ENCODE measurements around the gene PCGF2. TPM values are rescaled to one million over a fixed set of nuclear protein-coding genes. Genes with fewer than 3 reads are reported as not detected.

PCGF2 gene
- total RNA-seq, 2 donors from 2014 or later = 14.1 to 28.4 TPM

- H3K27me3 ChIP-seq (replicated peaks; ENCODE audit: insufficient read depth) = no peaks in the 10 kb centered on the region
- H3K36me3 ChIP-seq = peaks cover 64% of the 10 kb centered on the region
- H3K9me3 ChIP-seq = no peaks in the 10 kb centered on the region
- peaks cover 1 to 2% of the 10 kb centered on the region in 2 donors for H3K4me1 ChIP-seq (ENCODE audit: control insufficient read depth in 1 of 2, low read depth in 2 of 2)
- DNase-seq (ENCODE audit: low spot score) (no peak), ATAC-seq (ENCODE audit: insufficient number of reproducible peaks, low FRiP score, low read depth) (no peak)
- TF ChIP-seq CTCF (IDR thresholded peaks at IDR 0.05) = no peak
- no peak overlapping the region for H3K27ac ChIP-seq
- H3K4me3 ChIP-seq = no peak overlapping the region
These were observed 28.7 kb downstream of the PCGF2 start for GRCh38 chr17:38719289-38719942.

GRCh38 chr17:38717139-38717745, 30.9 kb downstream of the PCGF2 start:
- Histone ChIP-seq H3K4me3 (no peak overlapping the region), H3K36me3 (peaks cover 71% of the 10 kb centered on the region), H3K27ac (no peak overlapping the region), H3K4me1 (ENCODE audit: control insufficient read depth in 1 of 2, low read depth in 2 of 2) (no peaks in the 10 kb centered on the region), H3K27me3 (replicated peaks; ENCODE audit: insufficient read depth) (no peaks in the 10 kb centered on the region), H3K9me3 (no peaks in the 10 kb centered on the region)
- no peak for ATAC-seq (ENCODE audit: insufficient number of reproducible peaks, low FRiP score, low read depth)
- no peak for DNase-seq (ENCODE audit: low spot score)
- no peak for TF ChIP-seq CTCF (IDR thresholded peaks at IDR 0.05)

GRCh38 chr17:38716368-38717005, 31.6 kb downstream of the PCGF2 start:
- H3K36me3 ChIP-seq = peaks cover 70% of the 10 kb centered on the region
- no peak for TF ChIP-seq CTCF (IDR thresholded peaks at IDR 0.05)

GRCh38 chr17:38715216-38715943, 32.8 kb downstream of the PCGF2 start:
- H3K27ac ChIP-seq = no peak overlapping the region
- peaks cover 61% of the 10 kb centered on the region for H3K36me3 ChIP-seq
- DNase-seq (ENCODE audit: low spot score) (no peak), ATAC-seq (ENCODE audit: insufficient number of reproducible peaks, low FRiP score, low read depth) (no peak)
- no peak for TF ChIP-seq CTCF (IDR thresholded peaks at IDR 0.05)
- H3K4me1 ChIP-seq (ENCODE audit: control insufficient read depth in 1 of 2, low read depth in 2 of 2) = no peaks in the 10 kb centered on the region
- H3K27me3 ChIP-seq (replicated peaks; ENCODE audit: insufficient read depth) = no peaks in the 10 kb centered on the region
- no peaks in the 10 kb centered on the region for H3K9me3 ChIP-seq
- no peak overlapping the region for H3K4me3 ChIP-seq

More at GRCh38 chr17:38716368-38717005, 31.6 kb downstream of the PCGF2 start:
- H3K27me3 ChIP-seq (replicated peaks; ENCODE audit: insufficient read depth) = no peaks in the 10 kb centered on the region
- ATAC-seq (ENCODE audit: insufficient number of reproducible peaks, low FRiP score, low read depth) = no peak
- no peaks in the 10 kb centered on the region for H3K4me1 ChIP-seq (ENCODE audit: control insufficient read depth in 1 of 2, low read depth in 2 of 2)
- no peak overlapping the region for H3K27ac ChIP-seq
- no peak overlapping the region for H3K4me3 ChIP-seq
- no peak for DNase-seq (ENCODE audit: low spot score)
- H3K9me3 ChIP-seq = no peaks in the 10 kb centered on the region

All from thoracic aorta (tissue), 2 donors.